K562 (cell line): ENCODE measurements around the gene KRTAP5-6. TPM values are rescaled to one million over a fixed set of nuclear protein-coding genes. Genes with fewer than 3 reads are reported as not detected.

ENCODE experiments used
- ATAC-seq: fragments of 200-7000 bp; cut with Tn5 transposase; 3 replicates; pipeline ENCODE4 v1.9.1; 2020; ENCODE audit warnings: moderate library complexity
- BruUV-seq: library from RNA; stranded (reverse); fragments of 400-500 nt; replicated peaks from 2 replicates; lab custom pipeline; 2021; lab: Mats Ljungman, UMichigan
- CTCF ChIA-PET: fragments of 300-600 bp; formaldehyde crosslinking; extraction: SDS; loops from one replicate; lab custom pipeline; 2021; ENCODE audit warnings: low intra/inter-chr PET ratio; lab: Yijun Ruan, JAX
- POLR2A ChIA-PET: fragments of 300-600, 350-650 bp; sonication (Branson Sonifier 250); formaldehyde crosslinking; extraction: SDS; loops from one replicate; lab custom pipeline; 2021; ENCODE audit warnings: antibody characterized with exemption, inconsistent platforms; lab: Yijun Ruan, JAX
- DNase-seq, 4 experiments: peaks; one replicate each; pipeline versions ENCODE4 v3.0.0 to v3.0.0-alpha.2; 2011 to 2018; ENCODE audit warnings: low spot score in 3 of 4, mixed read lengths in 3 of 4; ENCODE audit errors: extremely low read depth in 1 of 4
- FAIRE-seq: peaks from 2 replicates; lab custom pipeline; 2011; peaks lifted over from hg19 to GRCh38; lab: Jason Lieb, UNC
- H2AFZ ChIP-seq: 2 replicates; pipeline ENCODE4 v1.6.0; 2011; ENCODE audit warnings: low read depth, low read length, control low read depth, inconsistent platforms
- H3K27ac ChIP-seq: fragments of 200-600 bp; 3 replicates; pipeline ENCODE4 v1.8.0; 2011; ENCODE audit warnings: low read depth, mild to moderate bottlenecking, control low read depth, inconsistent platforms, low read length, moderate library complexity, mixed read lengths; ENCODE audit errors: extremely low read depth
- H3K27me3 ChIP-seq, 2 experiments: fragments of 300-600 bp in 1 of 2; 2 replicates in 1 of 2; 3 replicates in 1 of 2; pipeline versions ENCODE4 v1.6.0 to v1.8.0; 2011; ENCODE audit warnings: inconsistent platforms in 2 of 2, low read length in 2 of 2, mild to moderate bottlenecking in 1 of 2, mixed read lengths in 1 of 2, moderate library complexity in 1 of 2; ENCODE audit not compliant: control insufficient read depth in 2 of 2, insufficient read depth in 2 of 2
- H3K36me3 ChIP-seq: fragments of 300-600 bp; 3 replicates; pipeline ENCODE4 v1.8.0; 2011; ENCODE audit warnings: mild to moderate bottlenecking, low read length, inconsistent platforms; ENCODE audit not compliant: control insufficient read depth, insufficient read depth
- H3K4me1 ChIP-seq, 2 experiments: fragments of 200-600 bp in 1 of 2; replicated peaks in 1 of 2; 2 replicates in 1 of 2; 3 replicates in 1 of 2; pipeline versions ENCODE4 v1.5.1 to v1.8.0; 2011; ENCODE audit warnings: inconsistent platforms in 2 of 2, low read length in 2 of 2, mild to moderate bottlenecking in 1 of 2, mixed read lengths in 1 of 2, moderate library complexity in 1 of 2; ENCODE audit not compliant: control insufficient read depth in 2 of 2, insufficient read depth in 2 of 2
- H3K4me2 ChIP-seq: 2 replicates; pipeline ENCODE4 v1.6.1; 2011; ENCODE audit warnings: low read length, control low read depth, inconsistent platforms, mixed read lengths; ENCODE audit not compliant: insufficient read depth
- H3K4me3 ChIP-seq: fragments of 200-600 bp; sonication (generic), shearing (Covaris generic); 2 replicates; pipeline ENCODE4 v1.5.1; 2016; ENCODE audit warnings: control low read depth, inconsistent platforms
- H3K79me2 ChIP-seq: fragments of 200-600 bp; 3 replicates; pipeline ENCODE4 v1.8.0; 2011; ENCODE audit warnings: low read length, inconsistent platforms; ENCODE audit not compliant: control insufficient read depth, insufficient read depth
- H3K9ac ChIP-seq, 2 experiments: 2 replicates each; pipeline versions ENCODE4 v1.6.0 to v1.6.1; 2011; ENCODE audit warnings: low read depth in 2 of 2, low read length in 2 of 2, control low read depth in 1 of 2, inconsistent platforms in 1 of 2, mild to moderate bottlenecking in 1 of 2, mixed read lengths in 1 of 2; ENCODE audit not compliant: insufficient read depth in 1 of 2
- H3K9me1 ChIP-seq: one replicate; pipeline ENCODE4 v1.6.0; 2011; ENCODE audit warnings: inconsistent platforms, mild to moderate bottlenecking, low read length, moderate library complexity; ENCODE audit not compliant: control insufficient read depth, insufficient read depth
- H3K9me3 ChIP-seq: replicated peaks from 2 replicates; pipeline ENCODE4 v1.5.1; 2011; ENCODE audit warnings: low read depth, low read length, inconsistent platforms; ENCODE audit not compliant: control insufficient read depth, insufficient read depth
- H4K20me1 ChIP-seq: replicated peaks from 2 replicates; pipeline ENCODE4 v1.6.1; 2011; ENCODE audit warnings: low read length, inconsistent platforms, mixed read lengths; ENCODE audit not compliant: control insufficient read depth, insufficient read depth
- WGBS: fragments of 100-300 bp; shearing (Covaris generic); methylation state at CpG from one replicate; pipeline ENCODE4 v1.1.6; 2016; ENCODE audit warnings: low coverage, mixed read lengths; ENCODE audit not compliant: insufficient coverage; ENCODE audit errors: missing lambda C conversion rate; 5-methylcytosine and 5-hydroxymethylcytosine counted together
- in situ Hi-C: fragments of 300-500 bp; cut with MboI; formaldehyde crosslinking; loops from 4 replicates; pipeline ENCODE4 v1.15.0; 2018; ENCODE audit warnings: inconsistent platforms, mixed read lengths
- intact Hi-C: fragments of 100-400 bp; cut with micrococcal nuclease; formaldehyde crosslinking; loops from 2 replicates; pipeline ENCODE4 v1.14.2; 2022
- polyA plus RNA-seq, 8 experiments: library from polyadenylated mRNA; depleted of rRNA in 4 of 8; stranded (reverse) in 5 of 8; unstranded in 3 of 8; fragments of >200 nt; fragmentation: Nextera tagmentation in 2 of 8; fragmentation: Illumina TruSeq in 1 of 8; extraction: Ambion mirVana in 2 of 8; extraction: Trizol in 1 of 8; gene quantifications; 2 replicates each; pipeline versions ENCODE4 v1.2.1 to v1.2.3, GENCODE V29; 2011 to 2014; ENCODE audit warnings: inconsistent platforms in 1 of 8, missing spikeins in 1 of 8
- total RNA-seq, 7 experiments: library from RNA; depleted of rRNA in 6 of 7; stranded (reverse); fragments of >200 nt in 6 of 7; fragmentation: Illumina TruSeq in 2 of 7; extraction: Trizol in 2 of 7; gene quantifications; 2 replicates each; pipeline versions ENCODE4 v1.2.1 to v1.2.3, GENCODE V29; 2011 to 2021; ENCODE audit warnings: low replicate concordance in 1 of 7
- TF ChIP-seq, protein P1 (sequence below): fragments of 450-650 bp; IDR thresholded peaks from 2 replicates; pipeline ENCODE4 v1.6.1; 2017; ENCODE audit warnings: antibody characterized with exemption, mild to moderate bottlenecking
- TF ChIP-seq, protein P2 (sequence below): sonication (generic); formaldehyde crosslinking; IDR thresholded peaks from 2 replicates; pipeline ENCODE4 v1.8.1; 2022; ENCODE audit warnings: missing genetic modification reagents

Gene KRTAP5-6
- total and polyA plus RNA-seq, 9 of the 15 experiments (the other 6 are each of a cell fraction or from before 2014, with no cell fraction given): not detected

DNA sequence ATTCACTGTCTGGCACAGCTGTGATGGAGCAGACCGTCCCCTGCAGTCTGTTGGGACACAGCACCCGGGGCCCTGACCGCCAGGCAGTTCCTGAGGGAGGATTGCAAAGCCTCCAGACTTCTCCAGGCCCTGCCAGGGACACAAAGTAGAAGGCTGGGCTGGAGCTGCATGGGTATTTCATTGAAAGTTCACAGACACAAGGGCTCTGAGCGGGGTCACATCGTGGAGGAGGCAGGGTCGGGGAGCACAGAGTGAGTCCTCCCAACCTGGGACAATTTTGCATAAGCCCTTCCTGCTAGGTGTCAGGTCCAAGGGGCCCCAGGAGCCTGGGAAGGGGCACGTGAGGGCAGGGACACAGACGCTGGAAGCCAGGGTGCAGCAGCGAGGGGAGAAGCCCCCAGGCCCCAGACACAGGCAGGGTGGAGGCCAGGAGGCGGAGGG, 37.7 kb downstream of the KRTAP5-6 start:
- POLR2A ChIA-PET: interaction anchor here (0.7 kb wide), 1 partner anchor 19 kb away, joined by 3 read pairs; no protein-coding TSS in a partner anchor
- no peak for ATAC-seq
- Histone ChIP-seq H3K9me1 (no peaks in the 10 kb centered on the region), H3K36me3 (no peaks in the 10 kb centered on the region), H3K79me2 (no peaks in the 10 kb centered on the region), H3K4me1 (no peaks in the 10 kb centered on the region; a peak in 1 of 5 replicates), H3K4me3 (no peak overlapping the region), H2AFZ (no peak overlapping the region), H3K4me2 (no peak overlapping the region), H3K27me3 (peaks cover 4 to 58% of the 10 kb centered on the region in 2 experiments; a peak in 4 of 5 replicates), H4K20me1 (no peaks in the 10 kb centered on the region), H3K9me3 (peaks cover 8% of the 10 kb centered on the region; the same call in 1 of the 2 replicates), H3K9ac (no peak overlapping the region), H3K27ac (no peak overlapping the region)
- CTCF ChIA-PET: interaction anchor here (0.7 kb wide), 1 partner anchor 139 kb away, joined by 3 read pairs; no protein-coding TSS in a partner anchor
- WGBS: 0% methylated on average over 9 of the region's 10 CpGs
- in situ Hi-C loops (no loop called here), intact Hi-C loops (no loop called here)
- no peak for DNase-seq
- no peak for FAIRE-seq
- TF ChIP-seq, protein P1, sequence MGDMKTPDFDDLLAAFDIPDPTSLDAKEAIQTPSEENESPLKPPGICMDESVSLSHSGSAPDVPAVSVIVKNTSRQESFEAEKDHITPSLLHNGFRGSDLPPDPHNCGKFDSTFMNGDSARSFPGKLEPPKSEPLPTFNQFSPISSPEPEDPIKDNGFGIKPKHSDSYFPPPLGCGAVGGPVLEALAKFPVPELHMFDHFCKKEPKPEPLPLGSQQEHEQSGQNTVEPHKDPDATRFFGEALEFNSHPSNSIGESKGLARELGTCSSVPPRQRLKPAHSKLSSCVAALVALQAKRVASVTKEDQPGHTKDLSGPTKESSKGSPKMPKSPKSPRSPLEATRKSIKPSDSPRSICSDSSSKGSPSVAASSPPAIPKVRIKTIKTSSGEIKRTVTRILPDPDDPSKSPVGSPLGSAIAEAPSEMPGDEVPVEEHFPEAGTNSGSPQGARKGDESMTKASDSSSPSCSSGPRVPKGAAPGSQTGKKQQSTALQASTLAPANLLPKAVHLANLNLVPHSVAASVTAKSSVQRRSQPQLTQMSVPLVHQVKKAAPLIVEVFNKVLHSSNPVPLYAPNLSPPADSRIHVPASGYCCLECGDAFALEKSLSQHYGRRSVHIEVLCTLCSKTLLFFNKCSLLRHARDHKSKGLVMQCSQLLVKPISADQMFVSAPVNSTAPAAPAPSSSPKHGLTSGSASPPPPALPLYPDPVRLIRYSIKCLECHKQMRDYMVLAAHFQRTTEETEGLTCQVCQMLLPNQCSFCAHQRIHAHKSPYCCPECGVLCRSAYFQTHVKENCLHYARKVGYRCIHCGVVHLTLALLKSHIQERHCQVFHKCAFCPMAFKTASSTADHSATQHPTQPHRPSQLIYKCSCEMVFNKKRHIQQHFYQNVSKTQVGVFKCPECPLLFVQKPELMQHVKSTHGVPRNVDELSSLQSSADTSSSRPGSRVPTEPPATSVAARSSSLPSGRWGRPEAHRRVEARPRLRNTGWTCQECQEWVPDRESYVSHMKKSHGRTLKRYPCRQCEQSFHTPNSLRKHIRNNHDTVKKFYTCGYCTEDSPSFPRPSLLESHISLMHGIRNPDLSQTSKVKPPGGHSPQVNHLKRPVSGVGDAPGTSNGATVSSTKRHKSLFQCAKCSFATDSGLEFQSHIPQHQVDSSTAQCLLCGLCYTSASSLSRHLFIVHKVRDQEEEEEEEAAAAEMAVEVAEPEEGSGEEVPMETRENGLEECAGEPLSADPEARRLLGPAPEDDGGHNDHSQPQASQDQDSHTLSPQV: no peak
- TF ChIP-seq, protein P2, sequence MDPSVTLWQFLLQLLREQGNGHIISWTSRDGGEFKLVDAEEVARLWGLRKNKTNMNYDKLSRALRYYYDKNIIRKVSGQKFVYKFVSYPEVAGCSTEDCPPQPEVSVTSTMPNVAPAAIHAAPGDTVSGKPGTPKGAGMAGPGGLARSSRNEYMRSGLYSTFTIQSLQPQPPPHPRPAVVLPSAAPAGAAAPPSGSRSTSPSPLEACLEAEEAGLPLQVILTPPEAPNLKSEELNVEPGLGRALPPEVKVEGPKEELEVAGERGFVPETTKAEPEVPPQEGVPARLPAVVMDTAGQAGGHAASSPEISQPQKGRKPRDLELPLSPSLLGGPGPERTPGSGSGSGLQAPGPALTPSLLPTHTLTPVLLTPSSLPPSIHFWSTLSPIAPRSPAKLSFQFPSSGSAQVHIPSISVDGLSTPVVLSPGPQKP (CRISPR knock-in tag): no peak
- no TSS peak for BruUV-seq
